ENCODE results near the gene CD2AP.

CD2AP gene

GRCh38 chr6:47481806-47482205 lies 4.2 kb downstream of the CD2AP start:
- DNase-seq: no peak
- Histone ChIP-seq H3K4me1 (no peaks in the 10 kb centered on the region), H3K36me3 (no peaks in the 10 kb centered on the region), H3K9me3 (no peaks in the 10 kb centered on the region), H3K27me3 (no peaks in the 10 kb centered on the region), H3K4me3 (ENCODE audit: low read depth, low read length) (no peak overlapping the region)
- no peak for TF ChIP-seq CTCF (IDR thresholded peaks at IDR 0.05; ENCODE audit: low read depth, low read length)

GRCh38 chr6:47483516-47483852 lies 5.9 kb downstream of the CD2AP start:
- no peaks in the 10 kb centered on the region for H3K9me3 ChIP-seq
- no peaks in the 10 kb centered on the region for H3K27me3 ChIP-seq
- H3K4me3 ChIP-seq (ENCODE audit: low read depth, low read length): no peak overlapping the region
- no peaks in the 10 kb centered on the region for H3K36me3 ChIP-seq
- TF ChIP-seq CTCF (IDR thresholded peaks at IDR 0.05; ENCODE audit: low read depth, low read length): no peak
- DNase-seq: no peak
- no peaks in the 10 kb centered on the region for H3K4me1 ChIP-seq

GRCh38 chr6:47483853-47484546 lies 6.4 kb downstream of the CD2AP start:
- Histone ChIP-seq H3K4me3 (ENCODE audit: low read depth, low read length) (no peak overlapping the region), H3K4me1 (no peaks in the 10 kb centered on the region), H3K36me3 (no peaks in the 10 kb centered on the region), H3K9me3 (no peaks in the 10 kb centered on the region), H3K27me3 (no peaks in the 10 kb centered on the region)
- DNase-seq: no peak
- TF ChIP-seq CTCF (IDR thresholded peaks at IDR 0.05; ENCODE audit: low read depth, low read length): no peak

GRCh38 chr6:47484616-47485015 lies 7.0 kb downstream of the CD2AP start:
- Histone ChIP-seq H3K27me3 (no peaks in the 10 kb centered on the region), H3K4me1 (no peaks in the 10 kb centered on the region), H3K36me3 (no peaks in the 10 kb centered on the region), H3K4me3 (ENCODE audit: low read depth, low read length) (no peak overlapping the region), H3K9me3 (no peaks in the 10 kb centered on the region)
- DNase-seq: no peak
- no peak for TF ChIP-seq CTCF (IDR thresholded peaks at IDR 0.05; ENCODE audit: low read depth, low read length)

- Histone ChIP-seq H3K4me3 (ENCODE audit: low read depth, low read length) (no peak overlapping the region), H3K36me3 (no peaks in the 10 kb centered on the region), H3K27me3 (no peaks in the 10 kb centered on the region), H3K4me1 (no peaks in the 10 kb centered on the region), H3K9me3 (no peaks in the 10 kb centered on the region)
- TF ChIP-seq CTCF (IDR thresholded peaks at IDR 0.05; ENCODE audit: low read depth, low read length): no peak
- DNase-seq: no peak
These were observed 7.5 kb downstream of the CD2AP start for GRCh38 chr6:47485083-47485482.

GRCh38 chr6:47485491-47486135 lies 8.0 kb downstream of the CD2AP start:
- Histone ChIP-seq H3K9me3 (no peaks in the 10 kb centered on the region), H3K4me3 (ENCODE audit: low read depth, low read length) (no peak overlapping the region), H3K4me1 (no peaks in the 10 kb centered on the region), H3K36me3 (no peaks in the 10 kb centered on the region), H3K27me3 (no peaks in the 10 kb centered on the region)
- no peak for TF ChIP-seq CTCF (IDR thresholded peaks at IDR 0.05; ENCODE audit: low read depth, low read length)
- no peak for DNase-seq
